ENCODE data around the gene NRXN3. TPM values are rescaled to one million over a fixed set of nuclear protein-coding genes. Genes with fewer than 3 reads are reported as not detected.

Gene NRXN3
- total RNA-seq, 1 donor from 2014 or later = 11.4 TPM

GRCh38 chr14:79555429-79555828 lies 1385.3 kb downstream of the NRXN3 start:
- no peak for DNase-seq (ENCODE audit: low spot score in 2 of 2, unreplicated experiment in 2 of 2)
- peaks cover 12% of the 10 kb centered on the region for H3K36me3 Mint-ChIP-seq
- no peak for TF ChIP-seq CTCF (IDR thresholded peaks at IDR 0.05; ENCODE audit: unreplicated experiment)
- no peaks in the 10 kb centered on the region for H3K27me3 Mint-ChIP-seq (ENCODE audit: low read depth)
- no peak overlapping the region for H3K4me3 Mint-ChIP-seq
- H3K27ac Mint-ChIP-seq = no peak overlapping the region
- H3K9me3 Mint-ChIP-seq = peaks cover 15% of the 10 kb centered on the region
- H3K4me1 Mint-ChIP-seq = peaks cover 49% of the 10 kb centered on the region

GRCh38 chr14:79557309-79557708 lies 1387.1 kb downstream of the NRXN3 start:
- Mint-ChIP-seq H3K27me3 (ENCODE audit: low read depth) (no peaks in the 10 kb centered on the region), H3K36me3 (peaks cover 12% of the 10 kb centered on the region), H3K4me3 (no peak overlapping the region), H3K9me3 (peaks cover 15% of the 10 kb centered on the region), H3K27ac (no peak overlapping the region), H3K4me1 (peaks cover 36% of the 10 kb centered on the region)
- no peak for DNase-seq (ENCODE audit: low spot score in 2 of 2, unreplicated experiment in 2 of 2)
- TF ChIP-seq CTCF (IDR thresholded peaks at IDR 0.05; ENCODE audit: unreplicated experiment) = no peak

GRCh38 chr14:79562185-79562584 lies 1392.0 kb downstream of the NRXN3 start:
- peaks cover 15% of the 10 kb centered on the region for H3K4me1 Mint-ChIP-seq
- H3K36me3 Mint-ChIP-seq = peaks cover 10% of the 10 kb centered on the region
- H3K27me3 Mint-ChIP-seq (ENCODE audit: low read depth) = no peaks in the 10 kb centered on the region
- no peak overlapping the region for H3K27ac Mint-ChIP-seq
- H3K4me3 Mint-ChIP-seq = no peak overlapping the region
- peaks cover 10% of the 10 kb centered on the region for H3K9me3 Mint-ChIP-seq
- no peak for DNase-seq (ENCODE audit: low spot score in 2 of 2, unreplicated experiment in 2 of 2)
- no peak for TF ChIP-seq CTCF (IDR thresholded peaks at IDR 0.05; ENCODE audit: unreplicated experiment)

GRCh38 chr14:79564371-79564770 lies 1394.2 kb downstream of the NRXN3 start:
- Mint-ChIP-seq H3K4me1 (peaks cover 27% of the 10 kb centered on the region), H3K36me3 (no peaks in the 10 kb centered on the region), H3K27me3 (ENCODE audit: low read depth) (no peaks in the 10 kb centered on the region), H3K9me3 (no peaks in the 10 kb centered on the region), H3K27ac (no peak overlapping the region), H3K4me3 (no peak overlapping the region)
- DNase-seq (ENCODE audit: low spot score in 2 of 2, unreplicated experiment in 2 of 2) = no peak
- TF ChIP-seq CTCF (IDR thresholded peaks at IDR 0.05; ENCODE audit: unreplicated experiment) = no peak

GRCh38 chr14:79567306-79567705 lies 1397.1 kb downstream of the NRXN3 start:
- Mint-ChIP-seq H3K36me3 (no peaks in the 10 kb centered on the region), H3K27me3 (ENCODE audit: low read depth) (no peaks in the 10 kb centered on the region), H3K4me3 (no peak overlapping the region), H3K27ac (no peak overlapping the region), H3K9me3 (no peaks in the 10 kb centered on the region), H3K4me1 (peaks cover 47% of the 10 kb centered on the region)
- no peak for DNase-seq (ENCODE audit: low spot score in 2 of 2, unreplicated experiment in 2 of 2)
- TF ChIP-seq CTCF (IDR thresholded peaks at IDR 0.05; ENCODE audit: unreplicated experiment) = no peak

GRCh38 chr14:79568594-79568993 lies 1398.4 kb downstream of the NRXN3 start:
- TF ChIP-seq CTCF (IDR thresholded peaks at IDR 0.05; ENCODE audit: unreplicated experiment) = no peak
- H3K4me3 Mint-ChIP-seq = no peak overlapping the region
- no peaks in the 10 kb centered on the region for H3K36me3 Mint-ChIP-seq
- H3K27ac Mint-ChIP-seq = peak overlapping the region; percentile 48
- no peaks in the 10 kb centered on the region for H3K9me3 Mint-ChIP-seq
- peaks cover 56% of the 10 kb centered on the region for H3K4me1 Mint-ChIP-seq
- no peak for DNase-seq (ENCODE audit: low spot score in 2 of 2, unreplicated experiment in 2 of 2)
- no peaks in the 10 kb centered on the region for H3K27me3 Mint-ChIP-seq (ENCODE audit: low read depth)

All from mesothelial cell of epicardium (in vitro differentiated cells).